GM06990 (cell line): ENCODE data around the gene NTM.

ENCODE experiments used
- DNase-seq: peaks from one replicate; pipeline ENCODE4 v3.0.0-alpha.2; 2011; ENCODE audit not compliant: insufficient read length; ENCODE audit errors: extremely low read depth
- H3K27me3 ChIP-seq: replicated peaks from 2 replicates; pipeline ENCODE4 v1.6.0; 2011; ENCODE audit warnings: low read length; ENCODE audit not compliant: control insufficient read depth, insufficient read depth
- H3K36me3 ChIP-seq: 2 replicates; pipeline ENCODE4 v1.5.1; 2011; ENCODE audit warnings: low read length; ENCODE audit not compliant: control insufficient read depth, insufficient read depth
- H3K4me3 ChIP-seq: replicated peaks from 2 replicates; pipeline ENCODE4 v1.5.1; 2011; ENCODE audit warnings: low read depth, mild to moderate bottlenecking, control low read depth, low read length
- TF ChIP-seq, protein P1 (sequence below): IDR thresholded peaks from 2 replicates; pipeline ENCODE4 v1.5.1; 2011; ENCODE audit warnings: low read length, control low read depth, mild to moderate bottlenecking, inconsistent platforms; ENCODE audit not compliant: insufficient read depth, poor library complexity, severe bottlenecking

The NTM gene

GRCh38 chr11:132301900-132302299 lies 931.5 kb downstream of the NTM start:
- Histone ChIP-seq H3K36me3 (no peaks in the 10 kb centered on the region), H3K4me3 (no peak overlapping the region), H3K27me3 (no peaks in the 10 kb centered on the region)
- DNase-seq: no peak
- TF ChIP-seq, protein P1, sequence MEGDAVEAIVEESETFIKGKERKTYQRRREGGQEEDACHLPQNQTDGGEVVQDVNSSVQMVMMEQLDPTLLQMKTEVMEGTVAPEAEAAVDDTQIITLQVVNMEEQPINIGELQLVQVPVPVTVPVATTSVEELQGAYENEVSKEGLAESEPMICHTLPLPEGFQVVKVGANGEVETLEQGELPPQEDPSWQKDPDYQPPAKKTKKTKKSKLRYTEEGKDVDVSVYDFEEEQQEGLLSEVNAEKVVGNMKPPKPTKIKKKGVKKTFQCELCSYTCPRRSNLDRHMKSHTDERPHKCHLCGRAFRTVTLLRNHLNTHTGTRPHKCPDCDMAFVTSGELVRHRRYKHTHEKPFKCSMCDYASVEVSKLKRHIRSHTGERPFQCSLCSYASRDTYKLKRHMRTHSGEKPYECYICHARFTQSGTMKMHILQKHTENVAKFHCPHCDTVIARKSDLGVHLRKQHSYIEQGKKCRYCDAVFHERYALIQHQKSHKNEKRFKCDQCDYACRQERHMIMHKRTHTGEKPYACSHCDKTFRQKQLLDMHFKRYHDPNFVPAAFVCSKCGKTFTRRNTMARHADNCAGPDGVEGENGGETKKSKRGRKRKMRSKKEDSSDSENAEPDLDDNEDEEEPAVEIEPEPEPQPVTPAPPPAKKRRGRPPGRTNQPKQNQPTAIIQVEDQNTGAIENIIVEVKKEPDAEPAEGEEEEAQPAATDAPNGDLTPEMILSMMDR: no peak

GRCh38 chr11:132307309-132308020 lies 937.0 kb downstream of the NTM start:
- no peak for DNase-seq
- H3K27me3 ChIP-seq: no peaks in the 10 kb centered on the region
- no peak overlapping the region for H3K4me3 ChIP-seq
- H3K36me3 ChIP-seq: no peaks in the 10 kb centered on the region
- TF ChIP-seq, protein P1: no peak

GRCh38 chr11:132310390-132311375 lies 940.3 kb downstream of the NTM start:
- DNase-seq: no peak
- Histone ChIP-seq H3K27me3 (no peaks in the 10 kb centered on the region), H3K4me3 (no peak overlapping the region), H3K36me3 (no peaks in the 10 kb centered on the region)
- TF ChIP-seq, protein P1: no peak

DNA sequence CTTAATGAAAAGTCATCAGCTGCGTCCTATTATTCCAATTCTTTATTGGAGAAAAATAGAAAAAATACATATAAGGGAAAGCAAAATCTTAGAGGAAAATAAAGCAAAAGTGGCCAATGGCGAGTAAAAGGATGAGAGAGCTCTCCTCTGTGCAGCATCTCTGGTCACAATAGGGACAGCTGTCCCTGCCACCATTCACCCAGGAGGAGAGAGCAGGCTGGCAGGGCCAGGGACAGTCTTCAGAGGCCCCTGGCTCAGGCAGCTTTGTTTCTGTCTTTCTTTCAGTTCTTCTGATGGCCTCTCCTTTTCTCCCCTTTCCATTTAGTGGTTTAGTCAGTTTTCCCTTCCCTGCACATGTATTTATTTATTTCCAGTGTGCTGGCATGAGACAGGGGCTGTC lies 941.3 kb downstream of the NTM start:
- no peak for DNase-seq
- Histone ChIP-seq H3K4me3 (no peak overlapping the region), H3K36me3 (no peaks in the 10 kb centered on the region), H3K27me3 (no peaks in the 10 kb centered on the region)
- TF ChIP-seq, protein P1: no peak

DNA sequence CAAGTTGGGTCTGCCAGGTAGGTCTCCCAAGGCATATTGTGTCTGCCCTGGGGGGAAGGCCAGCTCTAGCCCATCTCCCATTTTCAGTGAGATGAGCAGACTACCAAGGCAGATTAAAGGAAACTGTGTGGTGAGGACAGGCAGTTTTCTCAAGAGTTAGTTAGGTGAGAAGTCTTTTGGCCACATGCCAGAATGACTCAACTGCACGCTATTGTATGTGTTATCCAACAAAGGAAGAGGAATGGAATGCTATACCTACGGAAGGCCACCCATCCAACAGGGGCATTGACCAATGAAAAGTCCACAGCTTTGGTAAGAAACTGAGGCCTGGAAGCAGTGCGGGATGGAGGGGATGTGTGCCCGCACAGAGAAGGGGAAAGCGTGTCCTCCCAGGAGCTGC lies 941.7 kb downstream of the NTM start:
- H3K4me3 ChIP-seq: no peak overlapping the region
- peak; percentile 26 for DNase-seq
- no peaks in the 10 kb centered on the region for H3K36me3 ChIP-seq
- H3K27me3 ChIP-seq: no peaks in the 10 kb centered on the region
- TF ChIP-seq, protein P1: no peak
